Duodenal mucosa (tissue), 2 donors: Measurements from ENCODE around the gene SULT1A2.

ENCODE experiments used
- H3K27ac ChIP-seq: one replicate; pipeline ENCODE4 v1.7.0; 2013; ENCODE audit warnings: low read depth, low read length
- H3K27me3 ChIP-seq, 2 donors: one replicate each; pipeline ENCODE4 v1.7.0; 2013; ENCODE audit warnings: low read length in 2 of 2, control low read depth in 1 of 2; ENCODE audit not compliant: insufficient read depth in 2 of 2, control insufficient read depth in 1 of 2
- H3K36me3 ChIP-seq, 2 donors: one replicate each; pipeline ENCODE4 v1.7.0; 2013; ENCODE audit warnings: low read length in 2 of 2, control low read depth in 1 of 2; ENCODE audit not compliant: insufficient read depth in 2 of 2, control insufficient read depth in 1 of 2
- H3K4me1 ChIP-seq, 2 donors: one replicate each; pipeline ENCODE4 v1.7.0; 2013; ENCODE audit warnings: low read length in 2 of 2, control low read depth in 1 of 2; ENCODE audit not compliant: insufficient read depth in 2 of 2, control insufficient read depth in 1 of 2
- H3K4me3 ChIP-seq, 2 donors: one replicate each; pipeline ENCODE4 v1.7.0; 2013; ENCODE audit warnings: low read length in 2 of 2, low read depth in 1 of 2
- H3K9ac ChIP-seq, 2 donors: one replicate each; pipeline ENCODE4 v1.7.0; 2013; ENCODE audit warnings: low read length in 2 of 2, low read depth in 1 of 2
- H3K9me3 ChIP-seq, 2 donors: one replicate each; pipeline ENCODE4 v1.7.0; 2013; ENCODE audit warnings: low read length in 2 of 2, control low read depth in 1 of 2; ENCODE audit not compliant: control insufficient read depth in 1 of 2

SULT1A2 gene

GRCh38 chr16:28561557-28562187 is 35.2 kb downstream of the SULT1A2 start:
- Histone ChIP-seq H3K27ac (no peak overlapping the region), H3K4me1 (peaks cover 0 to 3% of the 10 kb centered on the region in 2 donors), H3K9me3 (no peaks in the 10 kb centered on the region), H3K9ac (no peak overlapping the region), H3K4me3 (no peak overlapping the region), H3K27me3 (no peaks in the 10 kb centered on the region), H3K36me3 (peaks cover 8 to 9% of the 10 kb centered on the region in 2 donors)

DNA sequence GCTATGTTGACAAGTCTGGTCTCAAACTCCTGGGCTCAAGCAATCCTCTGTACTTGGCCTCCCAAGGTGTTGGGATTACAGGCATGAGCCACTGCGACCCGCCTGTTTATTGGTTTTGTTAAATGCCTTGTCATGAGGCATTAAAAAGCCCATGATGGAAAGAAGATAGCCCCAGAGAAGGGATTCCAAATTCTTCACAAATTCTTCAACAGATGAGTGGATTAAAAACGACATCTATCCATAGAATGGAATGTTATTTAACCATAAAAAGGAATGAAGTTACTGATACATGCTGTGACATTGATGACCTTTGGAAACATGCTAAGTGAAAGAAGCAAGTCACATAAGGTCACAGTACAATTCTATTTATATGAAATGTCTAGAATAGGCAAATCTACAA is 38.4 kb downstream of the SULT1A2 start:
- Histone ChIP-seq H3K9me3 (no peaks in the 10 kb centered on the region), H3K27ac (no peak overlapping the region), H3K9ac (no peak overlapping the region), H3K4me1 (peaks cover 6 to 11% of the 10 kb centered on the region in 2 donors), H3K27me3 (no peaks in the 10 kb centered on the region), H3K4me3 (no peak overlapping the region), H3K36me3 (peaks cover 8 to 9% of the 10 kb centered on the region in 2 donors)

GRCh38 chr16:28556914-28557320 is 39.9 kb downstream of the SULT1A2 start:
- Histone ChIP-seq H3K9ac (no peak overlapping the region), H3K27ac (no peak overlapping the region), H3K27me3 (no peaks in the 10 kb centered on the region), H3K4me3 (no peak overlapping the region), H3K4me1 (peaks cover 6 to 11% of the 10 kb centered on the region in 2 donors), H3K9me3 (no peaks in the 10 kb centered on the region), H3K36me3 (peaks cover 7 to 8% of the 10 kb centered on the region in 2 donors)

GRCh38 chr16:28555561-28555960 is 41.3 kb downstream of the SULT1A2 start:
- Histone ChIP-seq H3K9me3 (no peaks in the 10 kb centered on the region), H3K4me3 (no peak overlapping the region)

GRCh38 chr16:28554634-28555423 is 42.0 kb downstream of the SULT1A2 start:
- no peaks in the 10 kb centered on the region for H3K9me3 ChIP-seq
- peaks cover 6 to 11% of the 10 kb centered on the region in 2 donors for H3K4me1 ChIP-seq
- H3K4me3 ChIP-seq = peak overlapping the region; percentile 53 to 61
- H3K9ac ChIP-seq = peak overlapping the region; percentile 16 to 34
- peaks cover 6 to 8% of the 10 kb centered on the region in 2 donors for H3K36me3 ChIP-seq
- H3K27me3 ChIP-seq = no peaks in the 10 kb centered on the region
- H3K27ac ChIP-seq = no peak overlapping the region

More at GRCh38 chr16:28555561-28555960, 41.3 kb downstream of the SULT1A2 start:
- no peak overlapping the region for H3K9ac ChIP-seq
- H3K27me3 ChIP-seq = no peaks in the 10 kb centered on the region
- peaks cover 6 to 11% of the 10 kb centered on the region in 2 donors for H3K4me1 ChIP-seq
- H3K36me3 ChIP-seq = peaks cover 6 to 8% of the 10 kb centered on the region in 2 donors
- no peak overlapping the region for H3K27ac ChIP-seq

GRCh38 chr16:28553776-28554633 is 42.8 kb downstream of the SULT1A2 start, which contains the start of gene SGF29:
Gene SGF29 (plus strand): TSS chr16:28553920. CDS start chr16:28581070, 27,150 bp downstream.
- peak within 1 kb of the TSS; percentile 99 for H3K27ac ChIP-seq
- H3K4me1 ChIP-seq = peaks cover 6 to 11% of the 10 kb centered on the region in 2 donors
- H3K4me3 ChIP-seq = peak within 1 kb of the TSS; percentile 87 to 91
- peaks cover 6 to 8% of the 10 kb centered on the region in 2 donors for H3K36me3 ChIP-seq
- H3K27me3 ChIP-seq = no peaks in the 10 kb centered on the region
- H3K9me3 ChIP-seq = no peaks in the 10 kb centered on the region
- peak within 1 kb of the TSS; percentile 75 to 94 for H3K9ac ChIP-seq

DNA sequence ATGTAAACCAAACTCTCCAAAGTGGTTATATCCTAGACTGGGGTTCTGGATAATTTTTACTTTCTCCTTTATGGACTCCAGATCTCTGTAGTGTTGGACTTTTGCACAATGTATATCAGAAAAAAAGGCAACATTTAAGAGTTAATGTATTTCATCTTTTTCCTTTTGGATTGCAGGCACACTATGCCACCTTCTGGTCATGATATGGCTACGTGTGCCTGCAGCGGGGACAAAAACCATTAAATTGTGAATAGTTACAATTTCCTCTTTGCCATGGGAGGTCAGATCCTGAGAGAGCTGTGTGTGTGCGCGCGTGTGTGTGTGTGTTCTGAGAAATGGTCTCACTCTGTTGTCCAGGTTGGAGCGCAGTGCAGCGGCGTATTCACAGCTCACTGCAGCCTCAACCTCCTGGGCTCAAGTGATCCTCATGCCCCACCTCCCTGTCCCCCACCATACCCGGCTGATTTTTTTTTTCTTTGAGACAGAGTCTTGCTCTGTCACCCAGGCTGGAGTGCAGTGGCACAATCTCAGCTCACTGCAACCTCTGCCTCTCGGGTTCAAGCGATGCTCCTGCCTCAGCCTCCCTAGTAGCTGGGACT is 47.5 kb downstream of the SULT1A2 start:
- Histone ChIP-seq H3K9ac (no peak overlapping the region), H3K4me1 (peaks cover under 1% of the 10 kb centered on the region in 2 donors), H3K27me3 (no peaks in the 10 kb centered on the region), H3K36me3 (no peaks in the 10 kb centered on the region), H3K27ac (no peak overlapping the region), H3K4me3 (no peak overlapping the region), H3K9me3 (no peaks in the 10 kb centered on the region)

GRCh38 chr16:28548306-28548802 is 48.5 kb downstream of the SULT1A2 start:
- Histone ChIP-seq H3K9ac (no peak overlapping the region), H3K36me3 (no peaks in the 10 kb centered on the region), H3K9me3 (no peaks in the 10 kb centered on the region), H3K4me3 (no peak overlapping the region), H3K4me1 (no peaks in the 10 kb centered on the region), H3K27ac (no peak overlapping the region), H3K27me3 (no peaks in the 10 kb centered on the region)

- Histone ChIP-seq H3K9me3 (no peaks in the 10 kb centered on the region), H3K4me3 (no peak overlapping the region), H3K4me1 (peaks cover 6 to 8% of the 10 kb centered on the region in 2 donors), H3K27ac (no peak overlapping the region), H3K36me3 (no peaks in the 10 kb centered on the region), H3K9ac (no peak overlapping the region), H3K27me3 (no peaks in the 10 kb centered on the region)
Observed at GRCh38 chr16:28546626-28547025, 50.2 kb downstream of the SULT1A2 start.
